HG03135 (cell line): Measurements from ENCODE around the gene GANAB.
"Not testable (repeated sequence)": the region's sequence is repeated elsewhere in the genome, so short reads cannot be mapped to it uniquely, and the experiment has no call there.

Source experiments
- ATAC-seq: cut with Tn5 transposase; IDR thresholded peaks from one replicate; pipeline ENCODE4 v1.9.1; 2021; ENCODE audit warnings: mild to moderate bottlenecking, moderate library complexity; ENCODE audit not compliant: unreplicated experiment

GANAB gene

GRCh38 chr11:62603072-62603408 lies 43.4 kb downstream of the GANAB start:
- ATAC-seq: no peak

- ATAC-seq: no peak
Measured at GRCh38 chr11:62602141-62603071, 44.0 kb downstream of the GANAB start.

DNA sequence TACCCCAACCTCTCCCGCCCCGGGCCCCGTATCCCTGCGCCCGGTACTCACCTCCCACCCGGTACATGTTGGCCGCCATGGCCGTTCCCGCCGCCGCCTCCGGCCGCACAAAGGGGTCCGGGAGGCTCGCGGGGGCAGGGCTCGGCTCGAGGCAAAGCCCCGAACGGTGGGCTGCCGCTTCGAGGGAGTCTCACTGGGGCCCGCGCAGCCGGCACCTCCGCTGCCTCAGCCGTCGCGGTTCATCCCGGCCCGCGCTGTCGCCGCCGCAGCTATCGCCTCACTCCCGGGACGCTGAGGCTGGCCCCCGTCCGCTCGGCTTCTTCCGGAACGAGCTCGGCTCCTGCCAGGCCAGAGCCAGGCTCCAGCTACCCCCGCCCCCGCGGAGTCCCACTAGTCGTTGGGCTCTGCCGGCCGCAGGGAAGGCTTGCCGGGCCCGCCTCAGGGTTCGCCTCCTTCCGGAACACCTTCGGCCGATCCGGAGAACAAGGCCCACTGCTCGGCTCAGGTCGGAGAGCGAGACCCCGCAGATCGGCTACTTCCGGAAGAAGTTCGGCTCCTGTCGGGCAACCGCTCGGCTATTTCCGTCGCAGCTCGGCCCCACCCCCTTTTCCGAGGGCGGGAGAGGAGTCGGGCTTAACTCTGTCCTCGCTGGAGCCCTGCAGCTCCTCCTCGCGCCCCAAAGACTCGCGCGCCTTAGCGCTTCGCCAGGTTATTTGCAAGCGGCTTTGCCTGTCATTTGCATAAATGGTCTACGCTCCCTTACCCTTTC lies 44.9 kb downstream of the GANAB start, which contains the start of gene MTA2:
TSS of gene MTA2 (minus strand) at position 494 of the 769 bp plus-strand sequence. CDS start at position 79, 415 bp downstream.
- peak; percentile 80 for ATAC-seq

DNA sequence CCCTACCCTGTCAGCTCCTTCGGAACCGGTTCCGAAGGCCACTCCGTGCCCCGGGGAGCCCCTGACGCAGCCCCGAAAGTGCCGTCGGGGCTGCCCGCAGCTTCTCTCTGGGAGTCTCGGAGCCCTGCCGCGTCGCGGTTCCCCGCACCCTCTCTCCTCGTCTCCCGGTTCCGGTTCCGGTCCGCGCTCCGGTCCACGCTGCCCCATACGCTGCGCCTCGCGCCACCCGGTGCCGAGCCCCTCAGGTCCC lies 45.4 kb downstream of the GANAB start:
- ATAC-seq: no peak

GRCh38 chr11:62600367-62601121 lies 45.9 kb downstream of the GANAB start:
- no peak for ATAC-seq

DNA sequence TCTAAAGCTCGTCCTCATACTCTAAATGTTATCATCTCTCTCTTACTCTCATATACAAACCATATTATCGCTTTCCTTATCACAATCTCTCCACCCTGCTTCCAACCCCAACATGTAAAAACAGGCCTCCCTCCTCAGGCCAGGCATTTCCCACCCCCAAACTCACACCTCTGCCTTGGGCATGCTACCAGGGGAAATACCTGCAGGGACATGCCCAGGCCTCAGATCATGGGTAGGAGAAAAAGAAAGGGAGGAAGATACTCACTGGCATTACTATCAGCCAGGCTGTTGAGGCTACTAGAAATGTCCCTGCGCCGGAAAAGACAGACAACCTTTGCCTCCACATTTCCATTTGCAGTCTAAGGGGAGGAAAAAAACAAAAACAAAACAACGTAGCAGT lies 46.5 kb downstream of the GANAB start:
- no peak for ATAC-seq

DNA sequence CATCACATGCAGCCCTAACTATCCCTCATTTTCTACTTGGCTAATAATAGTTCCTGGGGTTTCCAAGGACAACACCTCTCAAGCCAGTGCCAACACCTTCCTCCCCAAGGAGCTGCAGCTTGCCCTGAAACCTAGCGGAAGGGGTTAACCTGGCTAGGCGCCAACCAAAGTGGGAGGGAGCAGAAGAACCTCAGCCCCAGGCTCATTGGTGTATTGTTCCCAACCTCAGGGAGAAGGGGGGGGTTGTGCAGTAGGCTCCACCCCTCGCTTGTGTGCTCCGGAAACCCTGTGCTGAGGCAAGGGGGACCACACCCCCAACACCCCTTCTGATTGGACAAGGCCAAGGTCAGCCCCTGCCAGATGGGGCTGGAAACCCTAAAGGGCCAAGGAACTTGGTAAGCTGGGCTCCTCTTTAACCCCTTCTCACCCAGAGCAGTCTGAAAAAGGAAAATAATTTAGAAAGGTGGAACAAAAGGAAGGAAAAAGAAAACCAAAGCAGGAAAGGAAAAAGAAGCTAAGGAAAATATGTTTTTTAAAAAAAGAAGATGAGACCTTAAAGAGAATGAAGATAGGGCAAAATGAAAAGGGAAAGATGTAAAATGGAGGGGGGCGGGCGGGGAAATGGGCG lies 47.2 kb downstream of the GANAB start:
- peak; percentile 49 for ATAC-seq

DNA sequence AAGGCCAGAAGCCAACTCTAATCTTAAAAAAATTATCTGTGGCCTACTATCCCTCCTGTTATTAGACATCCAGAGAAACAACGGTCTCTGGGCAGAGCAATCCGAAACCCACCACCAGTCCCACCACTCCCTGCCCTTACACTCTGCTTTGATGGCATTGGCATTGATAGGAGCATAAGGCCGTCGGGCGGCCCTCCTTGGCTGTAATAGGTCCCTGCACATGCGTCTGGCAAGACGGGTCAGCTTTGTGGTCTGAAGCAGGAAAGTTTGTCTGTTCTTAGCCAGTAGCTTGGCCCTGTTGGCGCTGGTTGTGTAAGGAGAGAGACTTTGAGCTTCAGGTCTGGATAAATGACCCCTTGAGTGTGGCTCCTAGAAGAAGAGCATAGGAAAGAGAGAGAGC lies 51.3 kb downstream of the GANAB start:
- no peak for ATAC-seq

- no peak for ATAC-seq
Measured at GRCh38 chr11:62593434-62594044, 52.9 kb downstream of the GANAB start.

- ATAC-seq: no peak
Measured at GRCh38 chr11:62592989-62593421, 53.4 kb downstream of the GANAB start.

- no peak for ATAC-seq
Measured at GRCh38 chr11:62592146-62592815, 54.1 kb downstream of the GANAB start.

- ATAC-seq: peak; percentile 86
Measured at GRCh38 chr11:62591448-62592145, 54.8 kb downstream of the GANAB start, which contains the start of gene TUT1. TSS of gene TUT1 (minus strand) at chr11:62591523. CDS start at chr11:62591485, 38 bp downstream.

DNA sequence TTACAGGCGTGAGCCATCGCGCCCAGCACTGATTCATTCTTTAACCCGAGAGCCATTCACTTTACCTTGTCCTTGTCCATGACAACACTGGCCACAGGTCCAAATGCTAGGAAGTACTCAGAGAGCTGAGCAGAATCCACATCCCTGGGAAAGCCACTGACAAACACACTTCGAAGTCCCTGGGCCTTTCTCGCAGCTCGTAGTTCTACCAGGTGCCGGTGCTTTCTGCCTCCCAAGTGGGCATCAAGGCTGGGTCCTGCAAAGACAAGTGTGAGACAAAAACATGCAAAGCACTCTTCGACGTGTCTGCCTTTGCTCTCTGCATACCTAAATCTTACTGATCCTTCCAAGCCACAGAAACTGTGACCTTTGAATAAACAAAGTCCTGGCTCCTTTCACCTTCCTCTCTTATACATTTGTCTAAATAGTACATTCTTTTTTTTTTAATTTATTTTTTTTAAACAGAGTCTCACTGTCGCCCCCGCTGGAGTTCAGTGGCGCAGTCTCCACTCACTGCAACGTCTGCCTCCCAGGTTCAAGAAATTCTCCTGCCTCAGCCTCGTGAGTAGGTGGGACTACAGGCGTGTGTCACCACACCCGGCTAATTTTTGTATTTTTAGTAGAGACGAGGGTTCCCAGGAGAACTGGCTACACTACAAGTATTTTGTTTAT lies 57.3 kb downstream of the GANAB start:
- ATAC-seq: no peak

- not testable (repeated sequence) for ATAC-seq
Measured at GRCh38 chr11:62585356-62585755, 61.1 kb downstream of the GANAB start.

DNA sequence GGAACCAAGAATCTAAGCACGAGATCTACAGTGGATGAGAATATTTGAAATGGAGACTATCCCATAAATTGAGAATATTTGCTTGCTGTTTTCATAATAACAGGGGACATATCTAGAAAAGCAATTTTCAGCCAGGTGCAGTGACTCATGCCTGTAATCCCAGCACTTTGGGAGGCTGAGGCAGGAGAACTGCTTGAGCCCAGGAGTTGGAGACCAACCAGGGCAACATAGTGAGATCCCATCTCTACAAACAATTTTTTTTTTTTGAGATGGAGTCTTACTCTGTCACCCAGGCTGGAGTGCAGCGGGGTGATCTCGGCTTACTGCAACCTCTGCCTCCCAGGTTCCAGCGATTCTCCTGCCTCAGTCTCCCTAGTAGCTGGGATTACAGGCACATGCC lies 64.7 kb downstream of the GANAB start:
- not testable (repeated sequence) for ATAC-seq

DNA sequence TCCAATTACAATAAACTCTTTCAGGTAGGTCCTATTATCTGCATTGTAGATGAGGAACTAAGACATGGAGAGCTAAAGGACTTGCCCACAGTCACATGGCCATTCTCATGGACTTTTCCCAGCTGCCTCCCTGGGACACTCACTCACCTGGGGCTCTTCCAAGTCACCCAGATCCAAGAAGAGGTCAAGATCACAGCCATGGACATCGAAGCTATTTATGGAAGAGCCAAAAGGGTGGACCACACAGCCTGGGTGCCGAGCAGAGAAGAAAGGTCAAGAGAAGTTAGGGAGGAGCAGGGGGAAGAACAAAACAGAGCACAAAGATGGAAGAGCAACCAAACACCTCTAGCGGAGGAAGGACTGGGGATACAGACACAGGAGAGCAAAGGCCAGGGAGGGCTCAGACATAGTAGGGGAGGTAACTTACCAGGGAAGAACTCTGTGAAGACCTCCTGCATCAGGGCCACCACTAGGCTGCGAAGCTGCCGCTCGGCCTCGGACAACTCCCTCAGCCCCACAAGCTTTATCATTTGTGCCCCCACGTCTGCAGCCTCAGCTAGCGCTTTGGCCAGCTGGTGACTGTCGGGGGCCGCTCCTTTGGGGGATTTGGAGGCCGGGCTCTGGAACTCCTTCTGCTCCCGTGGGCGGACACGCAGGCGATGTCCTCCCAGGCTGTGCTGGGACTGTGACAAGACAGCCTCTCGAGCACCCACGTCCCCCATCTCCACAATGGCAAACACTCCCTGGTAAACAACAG lies 65.3 kb downstream of the GANAB start:
- no peak for ATAC-seq

GRCh38 chr11:62579252-62579651 lies 67.2 kb downstream of the GANAB start:
- no peak for ATAC-seq

GRCh38 chr11:62578541-62578940 lies 67.9 kb downstream of the GANAB start:
- no peak for ATAC-seq
